A549 (cell line): ENCODE results near the gene DNMT3A. TPM values are rescaled to one million over a fixed set of nuclear protein-coding genes. Genes with fewer than 3 reads are reported as not detected.
A peak's percentile ranks its signal among the peaks of the same experiment; 100 is the strongest.

Source experiments
- ATAC-seq, 2 experiments: fragments of 200-7000 bp in 1 of 2; fragments of >200 bp in 1 of 2; cut with Nextera tagmentation in 1 of 2; cut with Tn5 transposase in 1 of 2; 3 replicates each; pipeline versions ENCODE4 v1.8.0 to v1.9.1; 2018 to 2020; ENCODE audit warnings: mild to moderate bottlenecking in 1 of 2, moderate library complexity in 1 of 2
- CTCF ChIA-PET: fragments of 300-600 bp; sonication (Branson Sonifier 250); formaldehyde crosslinking; extraction: SDS; loops from one replicate; lab custom pipeline; 2021; ENCODE audit warnings: antibody characterized with exemption, inconsistent platforms; lab: Yijun Ruan, JAX
- POLR2A ChIA-PET: fragments of 350-600 bp; formaldehyde crosslinking; extraction: SDS; loops from one replicate; lab custom pipeline; 2021; ENCODE audit warnings: antibody characterized with exemption, inconsistent platforms; lab: Yijun Ruan, JAX
- DNase-seq, 2 experiments: peaks; one replicate each; pipeline versions ENCODE4 v3.0.0 to v3.0.0-alpha.2; 2011 to 2016; ENCODE audit warnings: low read depth in 1 of 2, low spot score in 1 of 2
- FAIRE-seq: peaks from 2 replicates; lab custom pipeline; 2011; peaks lifted over from hg19 to GRCh38; lab: Jason Lieb, UNC
- H3K27ac ChIP-seq, 2 experiments: fragments of >200 bp; sonication (Bioruptor Twin); formaldehyde crosslinking; 3 replicates each; pipeline ENCODE4 v1.5.1; 2016 to 2017
- H3K4me1 ChIP-seq: fragments of >200 bp; sonication (Bioruptor Twin); formaldehyde crosslinking; 3 replicates; pipeline ENCODE4 v1.6.1; 2016
- H3K4me2 ChIP-seq: fragments of >200 bp; sonication (Bioruptor Twin); formaldehyde crosslinking; 3 replicates; pipeline ENCODE4 v1.6.1; 2016
- H3K4me3 ChIP-seq: fragments of >200 bp; sonication (Bioruptor Twin); formaldehyde crosslinking; 3 replicates; pipeline ENCODE4 v1.5.1; 2016
- H3K9me3 ChIP-seq: fragments of >200 bp; sonication (Bioruptor Twin); formaldehyde crosslinking; 3 replicates; pipeline ENCODE4 v1.6.1; 2016
- CEBPB ChIP-seq, 2 experiments: fragments of >200 bp in 1 of 2; sonication (Bioruptor Twin) in 1 of 2; formaldehyde crosslinking in 1 of 2; IDR thresholded peaks; 2 replicates each; pipeline ENCODE4 v1.6.1; 2012 to 2016
- CHD2 ChIP-seq: fragments of 150-350 bp; IDR thresholded peaks from 2 replicates; pipeline ENCODE4 v1.6.1; 2014; ENCODE audit warnings: low read length; ENCODE audit not compliant: partially characterized antibody
- CHD4 ChIP-seq: fragments of 200-600 bp; sonication (generic); IDR thresholded peaks from 2 replicates; pipeline ENCODE4 v1.6.1; 2016; ENCODE audit warnings: antibody characterized with exemption, mild to moderate bottlenecking, borderline replicate concordance
- EHMT2 ChIP-seq: fragments of 200-600 bp; sonication (generic); IDR thresholded peaks from 2 replicates; pipeline ENCODE4 v1.6.1; 2016; ENCODE audit warnings: antibody characterized with exemption, low read depth, mild to moderate bottlenecking, moderate library complexity
- EP300 ChIP-seq, 2 experiments: fragments of >200 bp; sonication (Bioruptor Twin); formaldehyde crosslinking; IDR thresholded peaks; 2 replicates in 1 of 2; 3 replicates in 1 of 2; pipeline ENCODE4 v1.6.1; 2016 to 2017
- ESRRA ChIP-seq: fragments of 150-350 bp; IDR thresholded peaks from 2 replicates; pipeline ENCODE4 v1.6.1; 2014; ENCODE audit warnings: mild to moderate bottlenecking, low read length, borderline replicate concordance
- FOSB ChIP-seq: fragments of 250-450 bp; sonication (Bioruptor Pico); IDR thresholded peaks from 2 replicates; pipeline ENCODE4 v1.5.0; 2020; ENCODE audit warnings: mild to moderate bottlenecking, moderate library complexity
- FOXS1 ChIP-seq: fragments of 250-450 bp; sonication (Bioruptor Pico); IDR thresholded peaks from 2 replicates; pipeline ENCODE4 v1.5.0; 2020; ENCODE audit warnings: mild to moderate bottlenecking, moderate library complexity
- GATA3 ChIP-seq: IDR thresholded peaks from 2 replicates; pipeline ENCODE4 v1.6.1; 2012; ENCODE audit warnings: borderline replicate concordance
- HDAC2 ChIP-seq: fragments of 200-600 bp; sonication (generic); IDR thresholded peaks from 2 replicates; pipeline ENCODE4 v1.6.1; 2016
- HOXA7 ChIP-seq: fragments of 250-450 bp; sonication (Bioruptor Pico); IDR thresholded peaks from 2 replicates; pipeline ENCODE4 v1.5.0; 2020; ENCODE audit warnings: mild to moderate bottlenecking, moderate library complexity
- HOXB13 ChIP-seq: fragments of 250-450 bp; sonication (Bioruptor Pico); IDR thresholded peaks from 2 replicates; pipeline ENCODE4 v1.5.0; 2020; ENCODE audit warnings: low read depth, mild to moderate bottlenecking, moderate library complexity
- JUN ChIP-seq, 2 experiments: fragments of >200 bp; sonication (Bioruptor Twin); formaldehyde crosslinking; IDR thresholded peaks; 2 replicates in 1 of 2; 3 replicates in 1 of 2; pipeline ENCODE4 v1.6.1; 2016 to 2017
- KDM5A ChIP-seq: fragments of 200-600 bp; sonication (generic); IDR thresholded peaks from 2 replicates; pipeline ENCODE4 v1.6.1; 2016; ENCODE audit warnings: antibody characterized with exemption, mild to moderate bottlenecking
- MAX ChIP-seq: IDR thresholded peaks from 2 replicates; pipeline ENCODE4 v1.6.1; 2012
- NFE2L2 ChIP-seq: fragments of 150-350 bp; conservative IDR thresholded peaks from 2 replicates; pipeline ENCODE4 v1.6.1; 2014; ENCODE audit warnings: low read length
- NPAS2 ChIP-seq: fragments of 250-450 bp; sonication (Bioruptor Pico); IDR thresholded peaks from 2 replicates; pipeline ENCODE4 v1.8.0; 2022; ENCODE audit warnings: mild to moderate bottlenecking, moderate library complexity, borderline replicate concordance
- PHF8 ChIP-seq: fragments of 200-600 bp; sonication (generic); IDR thresholded peaks from 2 replicates; pipeline ENCODE4 v1.6.1; 2016; ENCODE audit warnings: low read depth, mild to moderate bottlenecking, antibody characterized with exemption, moderate library complexity, borderline replicate concordance
- RAD21 ChIP-seq, 2 experiments: fragments of >200 bp in 1 of 2; sonication (Bioruptor Twin) in 1 of 2; formaldehyde crosslinking in 1 of 2; IDR thresholded peaks in 1 of 2; conservative IDR thresholded peaks in 1 of 2; 2 replicates in 1 of 2; 3 replicates in 1 of 2; pipeline ENCODE4 v1.6.1; 2012 to 2018; ENCODE audit warnings: inconsistent platforms in 1 of 2
- RARB ChIP-seq: fragments of 250-450 bp; sonication (Bioruptor Pico); IDR thresholded peaks from 2 replicates; pipeline ENCODE4 v1.8.0; 2021; ENCODE audit warnings: mild to moderate bottlenecking, moderate library complexity
- TFCP2L1 ChIP-seq: fragments of 250-450 bp; sonication (Bioruptor Pico); IDR thresholded peaks from 2 replicates; pipeline ENCODE4 v1.5.0; 2021; ENCODE audit warnings: mild to moderate bottlenecking
- ZSCAN20 ChIP-seq: fragments of 250-450 bp; sonication (Bioruptor Pico); IDR thresholded peaks from 2 replicates; pipeline ENCODE4 v1.8.0; 2022; ENCODE audit warnings: mild to moderate bottlenecking, moderate library complexity
- WGBS: methylation state at CpG from one replicate; pipeline ENCODE4 v1.1.6; 2017; ENCODE audit errors: missing lambda C conversion rate; 5-methylcytosine and 5-hydroxymethylcytosine counted together
- polyA plus RNA-seq, 4 experiments: library from polyadenylated mRNA; depleted of rRNA in 3 of 4; stranded (reverse); fragments of >200 nt; fragmentation: RNase III in 1 of 4; extraction: RNeasy Plus Mini Kit Qiagen cat#74134 plus additional on column Dnase treatment in 1 of 4; gene quantifications; 2 replicates in 3 of 4; 3 replicates in 1 of 4; pipeline ENCODE4 v1.2.3, GENCODE V29; 2011 to 2017
- TF ChIP-seq, protein P1 (sequence below): fragments of >200 bp; sonication (Bioruptor Twin); formaldehyde crosslinking; IDR thresholded peaks from 2 replicates; pipeline ENCODE4 v1.6.1; 2016

The DNMT3A gene
- polyA plus RNA-seq, 2 of the 4 experiments (the other 2 are of a cell fraction): 4.4 to 11.9 TPM

DNA sequence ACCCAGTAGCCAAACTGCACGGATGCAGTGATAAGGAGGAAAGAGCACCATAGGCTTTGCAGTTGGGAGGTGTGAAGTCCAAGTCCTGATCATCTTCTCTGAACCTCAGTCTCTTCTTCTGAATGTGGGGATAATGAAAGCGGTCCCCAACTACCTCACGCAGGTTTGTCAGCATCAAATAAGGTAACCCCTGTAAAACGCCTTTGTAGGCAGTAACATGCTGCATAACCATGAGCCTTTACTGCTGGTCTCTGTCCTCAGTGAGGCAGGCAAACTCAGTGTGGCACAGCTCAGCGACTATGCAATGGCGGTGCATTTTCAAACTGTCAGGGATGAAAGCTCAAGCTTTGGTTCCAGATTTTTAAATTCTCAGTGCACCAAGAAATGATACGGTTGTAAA, 46.1 kb downstream of the DNMT3A start:
- POLR2A ChIA-PET: interaction anchor here (0.5 kb wide), 1 partner anchor 74 kb away, joined by 3 read pairs; no protein-coding TSS in a partner anchor
- H3K9me3 ChIP-seq: no peaks in the 10 kb centered on the region
- WGBS: 94% methylated on average over 7 of the region's 7 CpGs
- CTCF ChIA-PET: interaction anchor here (1.1 to 1.5 kb wide), 4 partner anchors 14 to 320 kb away, joined by 3 to 6 read pairs (median 4); no protein-coding TSS in a partner anchor
- H3K27ac ChIP-seq: no peak overlapping the region
- H3K4me3 ChIP-seq: no peak overlapping the region
- FAIRE-seq: no peak
- no peak overlapping the region for H3K4me2 ChIP-seq
- ATAC-seq: no peak
- H3K4me1 ChIP-seq: 0 out of 3 replicates have a peak, but pooled peaks cover 6% of the 10 kb centered on the region
- no peak for DNase-seq
- TF ChIP-seq NFE2L2 (no peak), JUN (IDR thresholded peaks at IDR 0.05) (no peak), MAX (no peak), EP300 (IDR thresholded peaks at IDR 0.05) (no peak), ESRRA (no peak)

GRCh38 chr2:25294573-25295462, 46.9 kb downstream of the DNMT3A start:
- peak in 1 of 2 experiments; percentile 71; a peak in 3 of 6 replicates for ATAC-seq
- 86% methylated on average over 16 of the region's 16 CpGs for WGBS
- Histone ChIP-seq H3K4me3 (no peak overlapping the region), H3K4me1 (0 out of 3 replicates have a peak, but pooled peaks cover 6% of the 10 kb centered on the region), H3K27ac (peak overlapping the region in 1 of 2 experiments; percentile 35; a peak in 2 of 6 replicates), H3K4me2 (no peak overlapping the region), H3K9me3 (no peaks in the 10 kb centered on the region)
- ChIA-PET POLR2A (interaction anchor here (0.5 kb wide), 1 partner anchor 74 kb away, joined by 3 read pairs; no protein-coding TSS in a partner anchor), CTCF (interaction anchor here (1.0 to 1.5 kb wide), 7 partner anchors 8 to 319 kb away, joined by 3 to 8 read pairs (median 4); no protein-coding TSS in a partner anchor)
- no peak for FAIRE-seq
- TF ChIP-seq CEBPB (IDR thresholded peaks at IDR 0.05): no peak
- TF ChIP-seq FOXS1 (CRISPR knock-in tag): no peak
- no peak for TF ChIP-seq NPAS2 (CRISPR knock-in tag)
- TF ChIP-seq EHMT2: no peak
- TF ChIP-seq TFCP2L1 (CRISPR knock-in tag): no peak
- no peak for TF ChIP-seq RAD21 (conservative IDR thresholded peaks at IDR 0.05 in 1 of 2, IDR thresholded peaks at IDR 0.05 in 1 of 2)
- TF ChIP-seq, protein P1, sequence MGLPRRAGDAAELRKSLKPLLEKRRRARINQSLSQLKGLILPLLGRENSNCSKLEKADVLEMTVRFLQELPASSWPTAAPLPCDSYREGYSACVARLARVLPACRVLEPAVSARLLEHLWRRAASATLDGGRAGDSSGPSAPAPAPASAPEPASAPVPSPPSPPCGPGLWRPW: no peak
- TF ChIP-seq RARB: no peak
- TF ChIP-seq HDAC2: no peak
- TF ChIP-seq ZSCAN20 (CRISPR knock-in tag): no peak
- TF ChIP-seq GATA3: no peak
- no peak for TF ChIP-seq HOXA7 (CRISPR knock-in tag)
- no peak for TF ChIP-seq CHD4
- TF ChIP-seq KDM5A: no peak
- TF ChIP-seq NFE2L2: no peak
- no peak for TF ChIP-seq PHF8
- TF ChIP-seq FOSB: no peak
- TF ChIP-seq CHD2: no peak
- no peak for TF ChIP-seq HOXB13 (CRISPR knock-in tag)
- DNase-seq: peak in 1 of 2 experiments; percentile 24
